Transverse colon (tissue), 4 donors: ENCODE measurements around the gene ACTN3.

Source experiments
- EP300 ChIP-seq: sonication (generic); formaldehyde crosslinking; IDR thresholded peaks from one replicate; pipeline ENCODE4 v1.6.1; 2017; ENCODE audit warnings: antibody characterized with exemption, low read depth
- POLR2A ChIP-seq: fragments of 450-650 bp; IDR thresholded peaks from one replicate; pipeline ENCODE4 v1.6.1; 2016; ENCODE audit warnings: antibody characterized with exemption, mild to moderate bottlenecking, moderate library complexity
- POLR2AphosphoS5 ChIP-seq, 3 donors: sonication (generic); formaldehyde crosslinking; IDR thresholded peaks; one replicate each; pipeline ENCODE4 v1.6.1; 2016; ENCODE audit warnings: antibody characterized with exemption in 3 of 3
- TF ChIP-seq, protein P1 (sequence below), 5 experiments: fragments of 200-600 bp in 3 of 5; fragments of 450-650 bp in 2 of 5; sonication (generic) in 3 of 5; IDR thresholded peaks; 1 replicate in 2 of 5; 2 replicates in 3 of 5; pipeline ENCODE4 v1.5.1; 2016 to 2017; ENCODE audit warnings: antibody characterized with exemption in 5 of 5, inconsistent platforms in 3 of 5, mild to moderate bottlenecking in 2 of 5, moderate library complexity in 1 of 5

DNA sequence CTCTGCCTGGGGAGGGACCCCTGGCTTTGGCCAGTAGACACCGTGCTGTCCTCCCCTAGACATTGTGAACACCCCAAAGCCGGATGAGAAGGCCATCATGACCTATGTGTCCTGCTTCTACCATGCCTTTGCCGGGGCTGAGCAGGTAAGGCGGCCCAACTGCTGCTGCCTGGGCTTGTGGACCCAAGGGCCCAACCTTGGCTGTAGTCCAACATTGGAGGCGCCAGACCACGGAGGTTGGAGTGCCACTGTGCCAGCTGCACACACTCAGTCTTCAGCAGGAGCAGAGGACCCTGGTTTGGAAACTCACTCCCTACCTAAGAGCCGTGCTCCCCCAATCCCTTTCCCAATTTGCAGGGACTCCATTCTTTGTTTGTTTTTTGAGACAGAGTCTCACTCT, 9.4 kb downstream of the ACTN3 start:
- TF ChIP-seq POLR2A (no peak), POLR2AphosphoS5 (IDR thresholded peaks at IDR 0.05) (no peak), EP300 (no peak)
- TF ChIP-seq, protein P1, sequence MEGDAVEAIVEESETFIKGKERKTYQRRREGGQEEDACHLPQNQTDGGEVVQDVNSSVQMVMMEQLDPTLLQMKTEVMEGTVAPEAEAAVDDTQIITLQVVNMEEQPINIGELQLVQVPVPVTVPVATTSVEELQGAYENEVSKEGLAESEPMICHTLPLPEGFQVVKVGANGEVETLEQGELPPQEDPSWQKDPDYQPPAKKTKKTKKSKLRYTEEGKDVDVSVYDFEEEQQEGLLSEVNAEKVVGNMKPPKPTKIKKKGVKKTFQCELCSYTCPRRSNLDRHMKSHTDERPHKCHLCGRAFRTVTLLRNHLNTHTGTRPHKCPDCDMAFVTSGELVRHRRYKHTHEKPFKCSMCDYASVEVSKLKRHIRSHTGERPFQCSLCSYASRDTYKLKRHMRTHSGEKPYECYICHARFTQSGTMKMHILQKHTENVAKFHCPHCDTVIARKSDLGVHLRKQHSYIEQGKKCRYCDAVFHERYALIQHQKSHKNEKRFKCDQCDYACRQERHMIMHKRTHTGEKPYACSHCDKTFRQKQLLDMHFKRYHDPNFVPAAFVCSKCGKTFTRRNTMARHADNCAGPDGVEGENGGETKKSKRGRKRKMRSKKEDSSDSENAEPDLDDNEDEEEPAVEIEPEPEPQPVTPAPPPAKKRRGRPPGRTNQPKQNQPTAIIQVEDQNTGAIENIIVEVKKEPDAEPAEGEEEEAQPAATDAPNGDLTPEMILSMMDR (IDR thresholded peaks at IDR 0.05): no peak
